Measurements from ENCODE around the gene THAP8. TPM values are rescaled to one million over a fixed set of nuclear protein-coding genes. Genes with fewer than 3 reads are reported as not detected.

THAP8 gene
- total RNA-seq, 3 donors from 2014 or later = 8.6 to 11.0 (median 10.2) TPM

GRCh38 chr19:36067681-36068080, 13.6 kb upstream of the THAP8 start:
- Histone ChIP-seq H3K36me3 (no peaks in the 10 kb centered on the region), H3K27me3 (no peaks in the 10 kb centered on the region), H3K4me3 (no peak overlapping the region), H3K4me1 (peaks cover 0 to 7% of the 10 kb centered on the region in 2 donors), H3K9me3 (no peaks in the 10 kb centered on the region), H3K27ac (no peak overlapping the region)
- intact Hi-C loops (cut with DNase I; ENCODE audit: low total_unique reads) = no loop called here
- TF ChIP-seq POLR2A (IDR thresholded peaks at IDR 0.05) = no peak
- DNase-seq (ENCODE audit: low spot score in 2 of 2) = no peak

- Histone ChIP-seq H3K36me3 (no peaks in the 10 kb centered on the region), H3K4me1 (no peaks in the 10 kb centered on the region), H3K27ac (no peak overlapping the region), H3K27me3 (no peaks in the 10 kb centered on the region), H3K9me3 (no peaks in the 10 kb centered on the region), H3K4me3 (no peak overlapping the region)
- no peak for DNase-seq (ENCODE audit: low spot score in 2 of 2)
- TF ChIP-seq CTCF (IDR thresholded peaks at IDR 0.05) = no peak
- TF ChIP-seq POLR2A (IDR thresholded peaks at IDR 0.05) = no peak
- TF ChIP-seq POLR2AphosphoS5 (IDR thresholded peaks at IDR 0.05) = no peak
- intact Hi-C loops (cut with DNase I; ENCODE audit: low total_unique reads) = no loop called here
Observed at GRCh38 chr19:36064826-36065225, 10.7 kb upstream of the THAP8 start.

- TF ChIP-seq POLR2AphosphoS5 (IDR thresholded peaks at IDR 0.05) = no peak
- Histone ChIP-seq H3K4me3 (no peak overlapping the region), H3K4me1 (no peaks in the 10 kb centered on the region), H3K27ac (no peak overlapping the region), H3K36me3 (no peaks in the 10 kb centered on the region), H3K9me3 (no peaks in the 10 kb centered on the region), H3K27me3 (no peaks in the 10 kb centered on the region)
- DNase-seq (ENCODE audit: low spot score in 2 of 2) = no peak
- intact Hi-C loops (cut with DNase I; ENCODE audit: low total_unique reads) = no loop called here
Observed at GRCh38 chr19:36061367-36061766, 7.3 kb upstream of the THAP8 start.

- no peak for DNase-seq (ENCODE audit: low spot score in 2 of 2)
Observed at GRCh38 chr19:36060430-36060829, 6.3 kb upstream of the THAP8 start.

GRCh38 chr19:36059180-36059910, 5.3 kb upstream of the THAP8 start:
- intact Hi-C loops (cut with DNase I; ENCODE audit: low total_unique reads) = no loop called here
- H3K27me3 ChIP-seq = no peaks in the 10 kb centered on the region
- no peak for DNase-seq (ENCODE audit: low spot score in 2 of 2)

More at GRCh38 chr19:36060430-36060829, 6.3 kb upstream of the THAP8 start:
- Histone ChIP-seq H3K27ac (no peak overlapping the region), H3K4me3 (no peak overlapping the region), H3K9me3 (no peaks in the 10 kb centered on the region), H3K36me3 (no peaks in the 10 kb centered on the region), H3K27me3 (no peaks in the 10 kb centered on the region), H3K4me1 (peaks cover 3 to 4% of the 10 kb centered on the region in 2 donors)
- intact Hi-C loops (cut with DNase I; ENCODE audit: low total_unique reads) = no loop called here
- TF ChIP-seq POLR2A (IDR thresholded peaks at IDR 0.05) (no peak), CTCF (IDR thresholded peaks at IDR 0.05) (peak in 2 of 3 donors; percentile 34 to 52), POLR2AphosphoS5 (IDR thresholded peaks at IDR 0.05) (no peak)

More at GRCh38 chr19:36059180-36059910, 5.3 kb upstream of the THAP8 start:
- Histone ChIP-seq H3K4me1 (peaks cover 8 to 9% of the 10 kb centered on the region in 2 donors), H3K9me3 (no peaks in the 10 kb centered on the region), H3K36me3 (no peaks in the 10 kb centered on the region), H3K4me3 (no peak overlapping the region), H3K27ac (no peak overlapping the region)
- no peak for TF ChIP-seq POLR2A (IDR thresholded peaks at IDR 0.05)
- TF ChIP-seq CTCF (IDR thresholded peaks at IDR 0.05) = no peak
- no peak for TF ChIP-seq POLR2AphosphoS5 (IDR thresholded peaks at IDR 0.05)
